Pancreas (tissue), 10 donors: ENCODE data around the gene ERBB2. TPM values are rescaled to one million over a fixed set of nuclear protein-coding genes. Genes with fewer than 3 reads are reported as not detected.

Experiments
- ATAC-seq, 4 donors: fragments of 200-7000 bp; cut with Tn5 transposase; one replicate each; pipeline versions ENCODE4 v1.8.0 to v1.9.1; 2020; ENCODE audit warnings: mild to moderate bottlenecking in 4 of 4, moderate library complexity in 4 of 4
- DNase-seq, 6 donors: peaks; one replicate each; pipeline ENCODE4 v3.0.0-alpha.2; 2020
- FAIRE-seq: peaks from 2 replicates; lab custom pipeline; 2012; peaks lifted over from hg19 to GRCh38; lab: Jason Lieb, UNC
- H3K27ac ChIP-seq, 4 donors: fragments of 200-600 bp; sonication (generic); 1 replicate in 3 of 4; 2 replicates in 1 of 4; pipeline versions ENCODE4 v1.5.0 to v1.8.0; 2020
- H3K27me3 ChIP-seq, 4 donors: fragments of 200-600 bp; one replicate each; pipeline ENCODE4 v1.8.0; 2021
- H3K36me3 ChIP-seq, 3 donors: fragments of 200-600 bp; sonication (generic) in 1 of 3; one replicate each; pipeline versions ENCODE4 v1.5.0 to v1.8.0; 2020 to 2021
- H3K4me1 ChIP-seq, 3 donors: fragments of 200-600 bp; one replicate each; pipeline ENCODE4 v1.8.0; 2021
- H3K4me3 ChIP-seq, 4 donors: fragments of 200-600 bp; sonication (generic) in 2 of 4; one replicate each; pipeline versions ENCODE4 v1.5.0 to v1.8.0; 2020 to 2021
- H3K9me3 ChIP-seq, 4 donors: fragments of 200-600 bp; one replicate each; pipeline ENCODE4 v1.8.0; 2021
- WGBS, 2 donors: extraction: QIAGEN DNeasy Blood & Tissue Kit; methylation state at CpG; one replicate each; pipeline ENCODE4 v1.1.7; 2013; 5-methylcytosine and 5-hydroxymethylcytosine counted together
- intact Hi-C, 3 donors: fragments of 100-400 bp; cut with DNase I; formaldehyde crosslinking; loops; one replicate each; pipeline versions ENCODE4 v1.11.1 to v1.14.2; 2022
- polyA plus RNA-seq, 2 donors: library from polyadenylated mRNA; stranded (reverse); fragments of 200-250 nt; gene quantifications; one replicate each; pipeline ENCODE4 v1.2.3, GENCODE V29; 2013
- total RNA-seq, 6 donors: library from RNA; stranded (reverse); fragmentation: NEBNext Ultra II Directional in 4 of 6; extraction: Animal tissue kit (Norgen Biotek cat#: 25700) in 4 of 6; gene quantifications; one replicate each; pipeline versions ENCODE4 v1.2.1 to v1.2.4, GENCODE V29; 2021 to 2023
- TF ChIP-seq, protein P1 (sequence below), 4 donors: fragments of 200-600 bp; sonication (generic) in 3 of 4; IDR thresholded peaks; one replicate each; pipeline versions ENCODE4 v1.5.0 to v1.8.0; 2021; ENCODE audit warnings: antibody characterized with exemption in 4 of 4
- donor health status: healthy with polysubstance abuse.
- donor health status: DM: no; HTN: no; CAD: no; lungs with moderate emphysema.
- donor health status: DM: no; HTN: no; CAD: no.
- donor health status: control.
- donor health status: control.
- donor health status: Bipolar disorder and iron deficiency.
- donor health status: DM: yes; HTN: yes; CAD: no.
- donor health status: DM: no; HTN: no; CAD: no.
- donor health status: DM: no; HTN: no; CAD: no.
- donor health status: DM: yes; HTN: yes; CAD: no.

The ERBB2 gene
- total and polyA plus RNA-seq, 8 donors: 37.2 to 78.9 (median 43.9) TPM

DNA sequence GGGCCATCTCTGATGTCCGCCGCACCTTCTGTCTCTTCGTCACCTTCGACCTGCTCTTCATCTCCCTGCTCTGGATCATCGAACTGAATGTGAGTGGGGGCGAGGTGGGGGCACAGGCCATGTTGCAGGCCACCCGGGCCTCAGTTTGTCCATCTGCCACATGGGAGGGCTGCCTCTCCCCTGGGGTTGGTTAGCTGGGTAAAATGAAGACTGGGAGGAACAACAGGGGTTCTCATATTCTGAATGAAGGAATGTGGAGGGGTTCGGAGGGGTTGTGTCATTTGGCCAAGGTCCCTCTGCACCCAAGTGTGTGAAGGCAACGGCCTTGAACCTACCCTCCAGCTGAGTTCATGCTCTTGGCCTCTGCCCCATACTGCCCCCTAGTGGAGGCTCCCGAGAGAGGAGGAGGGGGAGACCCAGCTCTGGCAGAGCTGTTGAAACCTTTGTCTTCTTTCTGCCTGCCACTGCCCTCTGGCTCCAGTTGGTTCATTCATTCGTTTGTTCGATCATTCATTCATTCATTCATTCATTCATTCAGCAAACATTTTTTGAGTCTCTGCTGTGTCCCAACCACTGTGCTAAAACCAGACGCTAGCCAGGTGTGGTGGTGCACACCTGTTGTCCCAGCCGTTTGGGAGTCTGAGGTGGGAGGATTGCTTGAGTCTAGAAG lies 46.1 kb upstream of the ERBB2 start:
- no peaks in the 10 kb centered on the region for H3K27me3 ChIP-seq
- peak in 5 of 6 donors; percentile 48 to 87 (median 71) for DNase-seq
- TF ChIP-seq, protein P1, sequence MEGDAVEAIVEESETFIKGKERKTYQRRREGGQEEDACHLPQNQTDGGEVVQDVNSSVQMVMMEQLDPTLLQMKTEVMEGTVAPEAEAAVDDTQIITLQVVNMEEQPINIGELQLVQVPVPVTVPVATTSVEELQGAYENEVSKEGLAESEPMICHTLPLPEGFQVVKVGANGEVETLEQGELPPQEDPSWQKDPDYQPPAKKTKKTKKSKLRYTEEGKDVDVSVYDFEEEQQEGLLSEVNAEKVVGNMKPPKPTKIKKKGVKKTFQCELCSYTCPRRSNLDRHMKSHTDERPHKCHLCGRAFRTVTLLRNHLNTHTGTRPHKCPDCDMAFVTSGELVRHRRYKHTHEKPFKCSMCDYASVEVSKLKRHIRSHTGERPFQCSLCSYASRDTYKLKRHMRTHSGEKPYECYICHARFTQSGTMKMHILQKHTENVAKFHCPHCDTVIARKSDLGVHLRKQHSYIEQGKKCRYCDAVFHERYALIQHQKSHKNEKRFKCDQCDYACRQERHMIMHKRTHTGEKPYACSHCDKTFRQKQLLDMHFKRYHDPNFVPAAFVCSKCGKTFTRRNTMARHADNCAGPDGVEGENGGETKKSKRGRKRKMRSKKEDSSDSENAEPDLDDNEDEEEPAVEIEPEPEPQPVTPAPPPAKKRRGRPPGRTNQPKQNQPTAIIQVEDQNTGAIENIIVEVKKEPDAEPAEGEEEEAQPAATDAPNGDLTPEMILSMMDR (IDR thresholded peaks at IDR 0.05): peak; percentile 75 to 87 (median 82)
- FAIRE-seq: no peak
- no peak overlapping the region for H3K27ac ChIP-seq
- peak; percentile 62 to 85 (median 78) for ATAC-seq
- H3K36me3 ChIP-seq: no peaks in the 10 kb centered on the region
- H3K4me3 ChIP-seq: no peak overlapping the region
- no peaks in the 10 kb centered on the region for H3K9me3 ChIP-seq
- WGBS, 2 donors: 50 to 53% methylated on average over 14 of the region's 14 CpGs
- H3K4me1 ChIP-seq: no peaks in the 10 kb centered on the region
- intact Hi-C loops: no loop called here

DNA sequence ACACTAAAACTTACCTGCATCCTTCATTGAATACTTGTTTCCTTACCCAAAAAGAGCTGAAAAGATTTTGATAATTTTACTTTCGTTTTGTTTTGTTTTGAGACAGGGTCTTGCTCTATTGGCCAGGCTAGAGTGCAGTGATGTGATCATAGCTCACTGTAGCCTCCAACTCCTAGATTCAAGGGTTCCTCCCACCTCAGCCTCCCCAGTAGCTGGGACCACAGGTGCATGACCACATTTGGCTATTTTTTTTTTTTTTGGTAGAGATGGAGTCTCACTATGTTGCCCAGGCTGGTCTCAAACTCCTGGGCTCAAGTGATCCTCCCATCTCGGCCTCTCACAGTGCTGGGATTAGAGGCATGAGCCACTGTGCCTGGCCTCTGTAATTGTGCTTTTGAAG lies 44.8 kb upstream of the ERBB2 start:
- no peaks in the 10 kb centered on the region for H3K27me3 ChIP-seq
- 76 to 77% methylated on average over 2 of the region's 2 CpGs for WGBS, 2 donors
- TF ChIP-seq, protein P1 (IDR thresholded peaks at IDR 0.05): no peak
- no peaks in the 10 kb centered on the region for H3K9me3 ChIP-seq
- no peak overlapping the region for H3K27ac ChIP-seq
- intact Hi-C loops: no loop called here
- no peak for DNase-seq
- H3K4me1 ChIP-seq: no peaks in the 10 kb centered on the region
- no peak for FAIRE-seq
- ATAC-seq: no peak
- no peaks in the 10 kb centered on the region for H3K36me3 ChIP-seq
- no peak overlapping the region for H3K4me3 ChIP-seq

DNA sequence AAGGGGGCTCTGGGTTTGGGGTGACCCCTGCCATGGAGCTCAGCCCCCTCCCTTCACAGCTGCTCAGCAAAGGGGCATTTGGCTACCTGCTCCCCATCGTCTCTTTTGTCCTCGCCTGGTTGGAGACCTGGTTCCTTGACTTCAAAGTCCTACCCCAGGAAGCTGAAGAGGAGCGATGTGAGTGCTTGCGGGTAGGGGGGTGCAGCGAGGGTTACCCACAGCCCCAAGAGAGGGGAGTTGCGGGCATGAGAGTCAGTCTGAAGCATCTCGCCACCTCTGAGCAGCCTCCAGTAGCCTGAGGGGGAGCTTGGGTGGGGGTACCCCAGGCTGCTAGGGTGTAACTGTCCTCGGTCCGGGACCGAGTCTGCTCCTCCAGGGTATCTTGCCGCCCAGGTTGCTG lies 41.5 kb upstream of the ERBB2 start:
- H3K4me1 ChIP-seq: no peaks in the 10 kb centered on the region
- no peaks in the 10 kb centered on the region for H3K27me3 ChIP-seq
- DNase-seq (no peak), FAIRE-seq (no peak), ATAC-seq (no peak)
- WGBS, 2 donors: 95 to 98% methylated on average over 11 of the region's 11 CpGs
- H3K9me3 ChIP-seq: no peaks in the 10 kb centered on the region
- TF ChIP-seq, protein P1 (IDR thresholded peaks at IDR 0.05): no peak
- H3K27ac ChIP-seq: no peak overlapping the region
- peaks cover 0 to 9% (median 0%) of the 10 kb centered on the region in 3 donors for H3K36me3 ChIP-seq
- intact Hi-C loops: no loop called here
- no peak overlapping the region for H3K4me3 ChIP-seq

DNA sequence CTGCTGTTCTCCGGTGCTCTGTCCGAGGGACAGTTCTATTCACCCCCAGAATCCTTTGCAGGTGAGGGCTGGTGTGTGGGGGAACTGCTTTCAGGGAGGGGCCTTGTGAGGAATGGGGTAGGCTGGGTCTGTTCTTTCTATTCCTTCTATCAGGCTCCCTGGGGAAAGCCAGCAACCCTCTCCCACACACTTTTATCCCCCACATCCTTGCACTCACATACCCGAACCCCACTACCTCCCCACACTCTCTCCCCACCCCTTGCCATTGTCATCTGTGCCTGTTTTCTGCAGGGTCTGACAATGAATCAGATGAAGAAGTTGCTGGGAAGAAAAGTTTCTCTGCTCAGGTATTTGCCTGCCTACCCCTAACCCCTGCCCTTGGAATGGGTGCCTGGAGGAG lies 41.1 kb upstream of the ERBB2 start:
- 83 to 90% methylated on average over 3 of the region's 3 CpGs for WGBS, 2 donors
- intact Hi-C loops: no loop called here
- ATAC-seq: no peak
- Histone ChIP-seq H3K36me3 (peaks cover 0 to 9% (median 0%) of the 10 kb centered on the region in 3 donors), H3K4me1 (no peaks in the 10 kb centered on the region), H3K4me3 (no peak overlapping the region), H3K27ac (no peak overlapping the region), H3K9me3 (no peaks in the 10 kb centered on the region), H3K27me3 (no peaks in the 10 kb centered on the region)
- no peak for DNase-seq
- FAIRE-seq: no peak
- TF ChIP-seq, protein P1 (IDR thresholded peaks at IDR 0.05): no peak

DNA sequence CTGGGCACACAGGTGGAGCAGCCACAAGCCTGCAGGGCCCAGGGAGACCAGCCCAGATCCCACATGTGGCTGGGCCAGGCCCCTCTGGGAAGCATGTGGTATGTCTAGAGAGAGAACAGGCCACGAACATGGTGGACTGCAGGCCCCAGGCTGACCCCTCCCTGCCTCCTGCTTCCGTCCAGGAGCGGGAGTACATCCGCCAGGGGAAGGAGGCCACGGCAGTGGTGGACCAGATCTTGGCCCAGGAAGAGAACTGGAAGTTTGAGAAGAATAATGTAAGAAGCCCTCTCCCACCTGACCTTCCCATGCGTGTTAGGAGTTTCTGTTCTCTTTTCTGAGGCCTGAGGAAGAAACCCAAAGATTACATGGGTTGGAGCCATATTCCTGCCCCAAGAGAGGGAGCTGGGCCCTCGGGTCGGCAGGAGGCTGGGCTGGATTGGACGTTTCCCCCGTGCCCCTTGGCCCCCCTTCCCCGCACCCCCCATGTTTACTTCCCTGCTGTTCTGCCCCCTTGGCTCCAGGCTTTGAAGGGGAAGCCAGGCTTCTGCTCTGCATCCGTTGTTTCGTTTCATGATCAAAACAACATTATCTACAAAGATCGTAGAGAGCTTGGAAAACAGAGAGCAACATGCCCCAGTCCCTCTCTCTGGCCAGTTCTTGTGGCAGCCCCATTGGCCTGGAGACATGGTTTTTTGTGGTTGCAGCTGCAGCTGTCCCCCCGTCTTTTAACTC lies 40.4 kb upstream of the ERBB2 start:
- intact Hi-C loops: no loop called here
- TF ChIP-seq, protein P1 (IDR thresholded peaks at IDR 0.05): no peak
- Histone ChIP-seq H3K36me3 (peaks cover 0 to 9% (median 0%) of the 10 kb centered on the region in 3 donors), H3K27ac (no peak overlapping the region), H3K4me3 (no peak overlapping the region), H3K4me1 (no peaks in the 10 kb centered on the region), H3K9me3 (no peaks in the 10 kb centered on the region), H3K27me3 (no peaks in the 10 kb centered on the region)
- ATAC-seq (peak in 1 of 4 donors; percentile 5), FAIRE-seq (no peak), DNase-seq (no peak)
- WGBS, 2 donors: 77 to 84% methylated on average over 15 of the region's 15 CpGs
